Choroid plexus epithelial cell (primary cell): ENCODE results near the gene WASHC4.

Source experiments
- DNase-seq: peaks from one replicate; pipeline ENCODE4 v3.0.0-alpha.2; 2010; ENCODE audit warnings: low read depth
- H3K4me3 ChIP-seq: 2 replicates; pipeline ENCODE4 v1.5.1; 2011; ENCODE audit warnings: low read depth, mild to moderate bottlenecking, control low read depth, low read length, moderate library complexity
- CTCF ChIP-seq: conservative IDR thresholded peaks from 2 replicates; pipeline ENCODE4 v1.5.1; 2011; ENCODE audit warnings: low read depth, mild to moderate bottlenecking, control low read depth, inconsistent platforms, low read length, moderate library complexity

Gene WASHC4

GRCh38 chr12:105162174-105162573 lies 54.6 kb downstream of the WASHC4 start:
- no peak for TF ChIP-seq CTCF
- DNase-seq = no peak
- H3K4me3 ChIP-seq = no peak overlapping the region

- DNase-seq = peak; percentile 23
- TF ChIP-seq CTCF = no peak
- no peak overlapping the region for H3K4me3 ChIP-seq
Measured at GRCh38 chr12:105164068-105164467, 56.5 kb downstream of the WASHC4 start.

- no peak for TF ChIP-seq CTCF
- no peak overlapping the region for H3K4me3 ChIP-seq
Measured at GRCh38 chr12:105166736-105167135, 59.2 kb downstream of the WASHC4 start.

GRCh38 chr12:105167346-105167745 lies 59.8 kb downstream of the WASHC4 start:
- no peak for TF ChIP-seq CTCF
- DNase-seq = no peak
- no peak overlapping the region for H3K4me3 ChIP-seq

More at GRCh38 chr12:105166736-105167135, 59.2 kb downstream of the WASHC4 start:
- DNase-seq = peak; percentile 72

GRCh38 chr12:105168006-105168405 lies 60.5 kb downstream of the WASHC4 start:
- DNase-seq = no peak

GRCh38 chr12:105170139-105170538 lies 62.6 kb downstream of the WASHC4 start:
- no peak for TF ChIP-seq CTCF
- no peak overlapping the region for H3K4me3 ChIP-seq
- no peak for DNase-seq

More at GRCh38 chr12:105168006-105168405, 60.5 kb downstream of the WASHC4 start:
- TF ChIP-seq CTCF = no peak
- no peak overlapping the region for H3K4me3 ChIP-seq

GRCh38 chr12:105171691-105172436 lies 64.3 kb downstream of the WASHC4 start:
- DNase-seq = no peak
- no peak for TF ChIP-seq CTCF

More at GRCh38 chr12:105171691-105172436, 64.3 kb downstream of the WASHC4 start:
- H3K4me3 ChIP-seq = no peak overlapping the region
